GM19351 (cell line): Measurements from ENCODE around the gene ESPN.

Experiments used
- ATAC-seq: cut with Tn5 transposase; IDR thresholded peaks from one replicate; pipeline ENCODE4 v1.9.1; 2021; ENCODE audit warnings: mild to moderate bottlenecking, moderate library complexity; ENCODE audit not compliant: unreplicated experiment

The ESPN gene

DNA sequence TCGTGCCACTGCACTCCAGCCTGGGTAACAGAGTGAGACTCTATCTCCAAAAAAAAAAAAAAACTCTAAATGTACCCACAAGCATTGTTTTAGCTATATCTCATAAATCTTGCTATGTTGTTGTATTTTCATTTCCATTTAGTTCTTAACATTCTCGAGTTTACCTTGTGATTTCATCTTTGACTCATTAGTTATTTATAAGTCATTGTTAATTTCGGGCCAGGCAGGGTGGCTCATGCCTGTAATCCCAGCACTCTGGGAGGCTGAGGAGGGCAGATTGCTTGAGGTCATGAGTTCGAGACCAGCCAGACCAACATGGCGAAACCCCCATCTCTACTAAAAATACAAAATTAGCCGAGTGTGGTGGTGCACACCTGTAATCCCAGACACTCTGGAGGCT lies 16.6 kb upstream of the ESPN start:
- no peak for ATAC-seq

DNA sequence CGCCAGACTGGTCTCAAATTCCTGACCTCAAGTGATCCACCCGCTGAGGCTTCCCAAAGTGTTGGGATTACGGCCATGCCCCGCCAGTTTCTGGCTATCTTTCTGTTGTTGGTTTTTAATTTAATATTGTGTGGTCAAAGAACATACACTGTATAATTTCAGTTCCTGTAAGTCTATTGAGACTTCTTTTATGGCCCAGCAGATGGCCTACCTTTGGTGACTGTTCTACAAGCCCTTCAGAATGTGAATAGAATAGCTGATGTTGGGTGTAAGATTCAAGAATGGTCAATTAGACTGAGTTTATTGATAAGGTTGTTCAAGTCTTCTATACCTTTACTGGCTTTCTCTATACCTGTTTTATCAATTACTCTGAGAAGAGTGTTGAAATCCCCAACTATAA lies 15.5 kb upstream of the ESPN start:
- ATAC-seq, result no peak

DNA sequence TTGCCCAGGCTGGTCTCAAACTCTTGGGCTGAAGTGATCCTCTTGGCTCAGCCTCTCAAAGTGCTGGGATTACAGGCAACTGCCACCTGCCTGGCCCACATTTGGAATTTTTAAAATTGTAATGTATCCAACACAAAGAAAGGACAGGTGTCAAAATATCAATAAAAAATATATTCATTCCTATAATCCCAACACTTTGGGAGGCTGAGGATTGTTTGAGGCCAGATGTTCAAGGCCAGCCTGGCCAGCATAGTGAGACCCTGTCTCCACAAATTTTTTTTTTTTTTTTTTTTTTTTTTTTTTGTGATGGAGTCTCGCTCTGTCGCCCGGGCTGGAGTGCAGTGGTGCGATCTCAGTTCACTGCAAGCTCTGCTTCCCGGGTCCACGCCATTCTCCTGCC lies 14.8 kb upstream of the ESPN start:
- no peak for ATAC-seq

DNA sequence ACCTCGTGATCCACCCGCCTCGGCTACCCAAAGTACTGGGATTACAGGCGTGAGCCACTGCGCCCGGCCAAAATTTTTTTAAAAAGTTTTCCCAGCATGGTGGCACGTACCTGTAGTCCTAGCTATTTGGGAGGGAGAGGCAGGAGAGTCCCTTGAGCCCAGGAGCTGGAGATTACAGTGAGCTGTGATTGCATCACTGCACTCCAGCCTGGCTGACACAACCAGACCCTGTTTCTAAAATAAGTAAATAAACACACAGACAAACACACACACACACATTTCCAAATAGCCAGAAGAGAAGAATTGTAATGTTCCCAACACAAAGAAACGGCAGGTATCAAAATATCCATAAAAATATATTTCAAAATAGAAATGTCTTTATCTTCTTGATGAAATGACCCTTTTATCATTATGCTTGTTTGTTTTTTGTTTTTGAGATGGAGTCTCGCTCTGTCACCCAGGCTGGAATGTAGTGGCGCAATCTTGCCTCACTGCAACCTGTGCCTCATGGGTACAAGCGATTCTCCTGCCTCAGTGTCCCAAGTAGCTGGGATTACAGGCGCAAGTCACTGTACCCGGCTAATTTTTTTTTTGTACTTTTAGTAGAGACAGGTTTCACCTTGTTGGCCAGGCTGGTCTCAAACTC lies 14.2 kb upstream of the ESPN start:
- no peak for ATAC-seq

DNA sequence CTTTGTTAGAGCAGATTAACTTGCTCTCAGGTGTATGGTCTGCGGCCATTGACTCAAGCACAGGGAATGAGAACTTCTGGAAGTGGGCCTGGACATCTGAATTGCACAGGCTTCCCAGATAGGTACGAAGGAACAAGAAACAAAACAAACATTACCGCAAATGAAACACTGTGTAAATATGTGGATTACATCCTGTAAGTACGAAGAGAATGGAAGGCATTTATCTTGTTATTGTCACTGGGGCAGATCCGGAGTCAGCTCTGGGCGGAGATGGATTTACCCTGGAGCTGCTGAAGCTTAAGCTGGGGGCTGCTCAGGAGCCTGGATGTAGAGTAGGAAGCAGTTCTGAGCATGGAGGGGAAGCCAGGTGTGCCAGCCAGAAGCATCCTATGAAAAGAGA lies 11.7 kb upstream of the ESPN start:
- no peak for ATAC-seq

DNA sequence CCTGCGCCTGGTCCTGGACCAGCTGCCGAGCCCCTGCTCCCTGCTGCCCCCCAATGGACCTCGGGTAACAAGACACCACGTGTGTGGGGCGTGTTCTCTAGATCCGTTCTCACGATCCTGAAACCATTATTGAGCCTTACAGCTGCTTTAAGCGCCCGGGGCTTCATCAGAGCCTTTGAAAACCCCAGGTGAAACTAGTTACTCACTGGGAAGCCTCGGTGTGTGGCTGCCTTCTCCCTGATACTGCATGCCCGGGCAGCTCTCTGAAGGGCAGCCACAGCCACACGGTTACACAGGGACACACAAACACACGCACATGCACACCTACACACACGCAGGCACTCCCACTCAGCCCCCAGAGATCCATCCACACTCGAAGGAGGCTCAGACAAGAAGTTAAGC lies 10.1 kb upstream of the ESPN start:
- peak; percentile 78 for ATAC-seq

DNA sequence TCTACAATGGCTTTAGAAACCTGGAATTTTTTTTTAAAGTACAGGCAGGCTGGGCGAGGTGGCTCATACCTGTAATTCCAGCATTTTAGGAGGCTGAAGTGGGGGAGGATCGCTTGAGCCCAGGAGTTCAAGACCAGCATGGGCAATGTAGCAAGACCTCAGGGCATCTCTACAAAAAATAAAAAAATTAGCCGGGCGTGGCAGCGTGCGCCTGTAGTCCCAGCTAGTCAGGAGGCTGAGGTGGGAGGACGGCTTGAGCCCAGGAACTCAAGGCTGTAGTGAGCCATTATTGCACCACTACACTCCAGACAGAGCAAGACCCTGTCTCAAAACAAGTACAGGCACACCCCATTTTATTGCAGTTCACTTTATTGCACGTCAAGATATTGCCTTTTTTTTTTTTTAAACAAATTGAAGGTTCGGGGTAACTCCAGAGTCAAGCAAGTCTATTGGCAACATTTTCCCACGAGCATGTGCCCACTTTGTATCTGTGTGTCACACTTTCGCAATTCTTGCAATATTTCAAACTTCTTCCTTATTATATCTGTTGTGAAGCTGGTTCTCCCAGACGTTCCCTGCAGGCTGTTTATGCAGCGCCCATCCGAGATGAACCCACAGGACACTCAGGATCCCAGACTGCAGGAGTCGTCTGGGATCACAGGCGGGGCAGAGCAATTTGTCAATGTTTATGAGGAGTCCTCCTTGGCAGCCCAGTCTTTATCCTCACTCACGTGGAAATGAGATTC lies 9.5 kb upstream of the ESPN start:
- no peak for ATAC-seq

DNA sequence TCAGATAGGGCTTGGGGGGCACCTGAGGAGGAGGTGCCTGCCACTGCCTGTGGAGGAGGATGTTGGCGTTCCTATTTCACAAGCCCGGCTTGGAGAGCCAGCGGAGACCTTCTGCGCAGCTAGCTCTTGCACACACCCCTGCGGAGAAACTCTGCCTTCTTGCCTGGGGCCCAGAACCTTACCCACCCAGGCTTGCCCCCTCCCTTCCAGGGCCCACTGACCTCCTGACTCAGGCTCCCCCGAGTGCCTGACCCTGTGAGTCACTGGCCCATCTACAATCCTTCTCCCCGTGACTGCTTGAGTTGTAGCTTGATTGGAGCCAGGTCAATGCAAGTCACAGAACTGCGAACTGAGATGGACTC lies 8.3 kb upstream of the ESPN start:
- no peak for ATAC-seq

DNA sequence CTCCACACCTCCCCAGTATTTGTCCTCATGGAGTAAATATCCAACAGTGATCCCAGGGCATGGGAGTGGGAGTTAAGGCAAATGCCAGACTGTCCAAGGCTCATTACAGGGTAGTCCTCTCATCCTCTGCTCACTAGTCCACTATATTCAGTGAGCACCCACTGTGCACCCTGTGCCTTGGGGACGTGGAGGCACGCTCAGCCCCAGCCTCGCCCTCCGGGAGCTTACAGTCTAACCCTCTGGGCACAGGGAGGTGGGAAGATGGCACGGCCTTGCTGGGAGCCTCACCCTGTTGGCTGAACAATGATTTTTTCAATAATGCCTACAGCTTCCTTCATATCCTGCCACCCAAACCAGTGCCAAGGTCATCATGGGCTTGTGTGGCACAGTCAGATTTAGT lies 7.7 kb upstream of the ESPN start:
- ATAC-seq, result no peak

DNA sequence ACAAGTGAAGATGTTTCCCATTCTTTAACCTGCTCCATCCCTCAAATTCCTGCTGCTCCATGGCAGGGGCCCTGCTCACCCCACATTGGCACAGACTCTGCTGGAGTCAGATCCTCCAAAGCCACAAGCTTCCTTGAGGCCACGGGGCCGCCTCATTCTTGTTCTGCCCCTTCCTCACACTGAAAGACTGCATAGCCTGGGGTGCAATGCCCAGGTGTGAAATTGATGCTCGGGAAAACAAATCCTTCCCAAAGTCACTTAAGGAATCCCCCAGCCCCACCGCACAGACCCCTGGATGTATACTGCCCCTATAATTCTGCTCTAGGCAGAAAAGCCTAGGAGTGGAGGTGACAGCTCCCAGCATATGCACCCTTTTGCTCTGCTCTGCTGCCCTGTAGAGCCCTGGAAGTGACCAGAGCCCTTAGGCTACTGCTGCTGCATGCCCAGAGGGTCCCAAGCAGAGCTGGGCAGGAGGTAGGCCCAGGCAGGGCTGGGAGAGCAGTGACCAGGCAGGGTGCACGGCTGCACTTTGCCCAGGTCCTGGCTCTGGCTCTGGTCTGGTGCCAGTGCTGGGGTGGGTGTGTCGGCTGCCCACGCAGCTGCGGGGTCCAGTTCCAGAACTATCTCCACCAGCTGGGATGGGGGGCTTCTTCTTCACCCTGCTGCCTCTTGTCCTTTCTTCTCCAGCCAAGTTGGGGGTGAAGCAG lies 6.5 kb upstream of the ESPN start:
- no peak for ATAC-seq

DNA sequence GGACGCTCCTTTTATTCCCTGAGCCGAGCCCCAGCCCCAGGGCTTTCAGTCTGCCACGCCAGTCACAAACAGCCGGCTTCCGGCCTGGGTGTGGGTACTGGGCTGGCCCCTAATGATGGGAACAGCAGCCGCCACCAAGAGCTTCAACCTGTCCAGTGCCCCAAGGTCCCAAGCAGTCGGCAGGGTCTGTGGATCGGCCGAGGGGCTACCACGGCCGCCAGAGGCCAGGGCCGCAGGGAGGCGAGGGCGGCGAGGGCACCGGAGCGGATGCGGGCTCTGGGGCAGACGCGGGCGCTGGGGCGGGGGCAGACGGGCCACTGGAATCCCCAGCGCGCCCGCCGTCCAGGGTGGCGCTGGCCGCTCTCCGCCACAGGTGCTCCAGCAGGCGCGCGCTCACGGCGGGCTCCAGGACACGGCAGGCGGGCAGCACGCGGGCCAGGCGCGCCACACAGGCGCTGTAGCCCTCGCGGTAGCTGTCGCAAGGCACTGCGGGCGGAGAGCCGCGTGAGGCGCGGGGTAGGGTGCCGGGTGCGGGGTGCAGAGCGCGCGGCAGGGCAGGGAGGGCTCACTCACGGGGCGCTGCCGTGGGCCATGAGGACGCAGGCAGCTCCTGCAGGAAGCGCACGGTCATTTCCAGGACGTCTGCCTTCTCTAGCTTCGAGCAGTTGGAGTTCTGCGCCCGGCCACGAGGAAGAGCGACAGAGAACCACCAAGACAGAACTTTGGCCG lies 5.7 kb upstream of the ESPN start:
- ATAC-seq, result no peak

DNA sequence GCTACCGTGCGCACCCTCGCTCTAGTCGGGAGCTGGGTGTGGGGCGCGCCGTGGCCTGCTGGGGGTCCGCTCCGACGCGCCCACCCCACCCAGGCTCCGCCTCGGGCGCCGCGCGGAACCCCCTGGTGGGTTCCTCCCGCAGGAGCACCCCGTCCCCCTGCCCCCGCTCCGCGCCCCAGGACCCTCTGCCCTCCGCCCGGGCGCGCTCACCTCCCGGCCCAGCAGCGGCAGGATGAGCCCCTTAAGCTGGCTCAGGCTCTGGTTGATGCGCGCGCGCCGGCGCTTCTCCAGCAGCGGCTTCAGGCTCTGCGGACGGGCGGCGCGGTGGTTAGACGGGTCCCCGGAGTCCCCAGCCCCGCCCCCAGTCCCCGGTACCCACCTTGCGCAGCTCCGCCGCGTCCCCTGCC lies 5.2 kb upstream of the ESPN start:
- no peak for ATAC-seq

DNA sequence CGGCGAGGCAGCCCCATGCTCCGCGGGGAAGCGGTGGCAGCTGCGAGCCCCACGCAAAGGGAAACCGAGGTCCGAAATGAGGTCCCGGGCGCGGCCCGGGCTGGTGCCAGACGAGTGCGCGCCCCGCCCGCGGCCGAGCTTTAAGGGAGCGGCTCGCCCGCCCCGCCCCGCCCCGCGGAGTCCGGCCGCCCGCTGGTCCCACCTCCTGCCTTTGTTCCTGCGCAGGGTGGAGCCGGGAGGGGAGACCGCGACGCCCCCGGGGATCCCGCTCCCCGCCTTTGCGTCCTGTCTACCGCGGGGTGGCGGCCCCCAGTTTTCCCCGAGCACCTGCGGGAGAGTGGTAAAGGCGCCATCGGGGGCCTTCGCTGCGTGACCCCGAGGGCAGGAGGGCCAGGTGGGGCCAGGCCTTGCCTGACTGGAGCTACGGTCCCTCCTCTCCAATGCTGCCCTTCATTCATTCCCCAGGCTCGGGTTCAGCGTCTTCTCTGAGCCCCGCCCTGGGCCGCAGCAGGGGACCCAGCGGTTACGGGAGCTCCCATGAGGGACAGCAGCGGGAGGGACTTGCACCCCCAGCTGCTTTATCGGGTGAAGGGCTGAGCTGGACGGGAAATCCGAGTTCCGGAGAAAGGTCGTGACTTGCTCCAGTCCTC lies 4.6 kb upstream of the ESPN start, which contains the start of gene HES2:
HES2 (minus strand) TSS at position 116 of the 650 bp plus-strand sequence; CDS start at position 17, 99 bp downstream.
- ATAC-seq, result no peak

DNA sequence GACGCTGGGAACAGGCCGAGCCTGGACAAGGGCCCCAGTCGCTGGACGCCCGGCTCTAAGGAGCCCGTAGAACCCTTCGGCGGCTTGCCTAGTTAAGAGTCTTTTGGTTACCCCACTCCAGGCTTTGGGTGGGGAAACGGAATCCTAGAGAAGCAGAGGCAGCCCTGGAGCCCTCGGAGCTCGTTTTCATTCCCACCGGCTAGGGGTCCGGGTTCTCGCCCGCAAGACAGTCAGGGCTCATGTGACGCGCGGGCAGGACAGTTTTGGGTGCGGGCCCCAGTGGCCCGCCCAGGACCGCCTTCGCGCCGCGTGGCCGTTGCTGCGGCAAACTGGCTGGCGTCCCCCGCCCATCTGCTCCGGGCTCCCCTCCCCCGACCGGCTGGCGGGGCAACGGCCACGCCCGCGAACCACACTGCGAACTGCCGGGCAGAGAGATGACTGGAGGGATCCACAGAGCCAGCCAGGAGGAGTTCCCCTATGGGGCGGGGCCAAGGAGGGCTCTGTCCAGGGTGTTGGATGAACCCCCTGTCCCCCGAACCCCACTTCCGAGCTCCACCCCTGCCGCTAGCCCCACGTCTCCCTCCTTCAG lies 4.0 kb upstream of the ESPN start:
- ATAC-seq, result no peak

DNA sequence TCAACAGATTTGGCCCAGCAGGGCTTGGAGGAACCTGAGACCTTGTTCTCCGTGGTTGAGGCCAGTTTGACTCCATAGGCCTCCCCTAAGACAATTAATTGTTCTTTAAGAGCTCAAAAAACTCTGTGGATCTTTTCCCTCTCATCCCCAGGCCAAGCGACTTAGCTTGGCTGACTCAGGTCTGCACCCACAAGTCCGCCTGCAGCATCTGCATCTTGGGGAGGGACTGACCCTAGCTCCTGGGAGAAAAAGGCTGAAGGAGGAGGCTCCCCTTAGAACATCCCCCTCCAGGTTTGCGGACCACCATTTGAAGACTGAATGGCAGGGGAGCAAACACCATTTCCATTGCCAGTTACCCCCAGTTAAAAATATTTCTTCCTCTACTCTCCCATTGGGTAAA lies 3.3 kb upstream of the ESPN start:
- no peak for ATAC-seq

DNA sequence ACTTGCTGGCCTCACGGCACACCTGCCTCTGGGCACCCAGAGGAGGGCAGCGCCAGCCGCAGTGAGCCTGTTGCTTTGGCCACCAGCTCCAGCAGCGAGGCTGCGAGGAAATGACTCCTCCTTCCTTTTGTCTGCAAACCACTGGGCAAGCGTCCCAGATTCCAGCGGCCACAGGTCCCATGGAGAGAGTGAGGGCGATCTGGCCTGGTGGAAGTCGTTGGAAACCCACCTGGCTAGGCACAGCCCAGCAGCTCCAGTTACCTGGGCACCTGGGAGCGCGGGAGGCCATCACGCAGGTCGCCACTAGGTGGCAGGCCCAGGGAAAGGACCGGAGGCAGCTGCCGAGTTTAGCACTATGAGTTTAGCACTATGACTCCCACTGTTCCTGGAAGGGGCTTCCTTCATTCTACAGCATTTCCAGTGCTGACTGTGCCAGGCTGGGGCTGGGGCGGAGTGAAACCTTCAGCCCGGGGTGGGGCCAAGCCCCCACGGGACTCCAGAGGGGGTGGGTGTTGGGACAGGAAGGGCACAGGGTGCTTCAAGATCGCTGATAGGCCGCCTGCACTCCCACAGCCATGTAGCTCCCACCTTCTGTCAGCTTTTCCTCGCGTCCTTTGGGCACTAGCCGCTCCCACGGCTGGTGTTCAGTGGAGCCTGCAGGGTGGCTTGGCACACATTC lies 1.1 kb upstream of the ESPN start:
- ATAC-seq, result peak; percentile 51

DNA sequence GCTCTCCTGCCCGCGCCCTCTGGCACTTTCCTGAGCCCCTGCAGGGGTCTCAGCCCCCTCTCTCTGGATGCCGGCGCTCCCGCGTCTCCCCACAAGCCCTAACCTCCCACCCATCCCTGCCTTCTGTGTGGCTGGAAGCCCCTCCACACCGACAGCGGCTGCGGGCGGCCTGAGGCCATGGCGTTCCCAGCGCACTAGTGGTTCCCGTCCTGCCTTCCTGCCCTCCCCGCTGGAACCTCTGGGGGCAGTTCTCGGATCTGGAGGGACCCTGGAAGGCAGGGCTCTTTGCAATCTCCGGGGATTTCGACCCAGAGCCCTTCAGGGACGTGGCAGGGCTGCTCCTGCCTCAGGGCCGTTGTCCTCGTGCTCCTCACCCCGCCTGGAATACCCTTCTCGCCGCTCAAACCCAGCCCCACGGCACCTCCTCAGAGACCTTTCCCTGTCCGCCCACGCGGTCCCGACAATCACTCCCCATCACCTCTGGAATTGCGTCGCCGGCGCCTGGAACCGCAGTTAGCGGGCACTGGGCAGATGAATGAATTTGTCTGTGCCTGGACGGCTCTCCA lies 493 bp upstream of the ESPN start:
- ATAC-seq, result no peak

DNA sequence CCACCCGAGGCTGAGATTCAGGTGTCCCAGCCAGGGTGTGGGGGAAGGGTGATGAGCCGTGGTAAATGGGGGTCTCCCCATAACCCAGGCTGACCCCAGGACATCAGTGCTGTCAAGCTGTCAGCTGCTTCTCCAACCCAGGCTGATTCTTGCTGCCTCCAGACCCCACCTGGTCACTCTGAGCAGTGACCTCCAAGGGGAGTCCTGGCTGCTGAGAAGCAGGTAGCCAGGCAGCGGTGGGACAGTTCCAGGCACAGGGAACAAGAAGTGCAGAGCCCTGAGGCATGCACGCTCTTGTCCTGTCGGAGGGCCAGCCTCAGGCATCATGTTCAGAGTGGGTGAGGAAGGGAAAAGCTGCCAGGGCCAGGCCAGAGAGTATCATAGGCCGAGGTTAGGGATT lies 1.1 kb downstream of the ESPN start:
- ATAC-seq, result no peak

DNA sequence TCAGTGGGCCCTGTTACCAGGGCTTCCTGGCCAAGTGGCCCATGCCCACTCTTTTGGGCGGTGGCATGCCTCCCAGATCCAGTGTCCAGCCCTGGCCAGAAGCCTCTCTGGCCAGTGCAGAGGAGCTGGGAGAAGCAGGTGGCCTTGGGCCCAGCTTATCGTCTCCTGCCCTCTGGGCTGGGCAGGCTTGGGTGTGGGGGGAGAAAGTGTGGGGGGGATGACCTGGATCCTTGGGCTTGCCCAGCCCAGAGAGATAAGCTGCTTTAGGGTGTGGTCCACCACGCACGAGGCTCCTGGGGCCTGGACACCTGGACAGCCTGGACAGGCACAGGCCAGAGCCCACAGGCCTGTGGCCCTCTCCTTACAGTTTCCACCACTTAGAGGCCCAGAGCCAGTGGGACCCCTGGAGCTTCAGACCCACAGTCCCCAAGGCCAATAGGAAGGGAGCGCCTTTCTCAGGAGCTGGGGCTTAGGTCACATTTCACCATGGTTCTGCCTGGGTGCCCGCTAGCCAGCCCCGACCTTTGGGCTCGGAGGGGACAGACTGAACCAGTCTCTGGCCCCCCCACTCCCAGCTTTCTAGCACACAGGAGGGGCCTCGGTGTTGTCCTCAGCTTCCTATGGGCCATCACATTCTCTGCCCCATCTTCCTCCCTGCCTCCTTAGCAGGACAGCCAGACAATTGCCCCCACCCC lies 1.8 kb downstream of the ESPN start:
- no peak for ATAC-seq
